SKM-1 (cell line): ENCODE measurements around the gene TULP4.
"Not testable (repeated sequence)": the region's sequence is repeated elsewhere in the genome, so short reads cannot be mapped to it uniquely, and the experiment has no call there.

ENCODE experiments used
- DNase-seq: peaks from one replicate; lab custom pipeline; 2025; ENCODE audit not compliant: unreplicated experiment; lab: John Stamatoyannopoulos, UW

Gene TULP4

DNA sequence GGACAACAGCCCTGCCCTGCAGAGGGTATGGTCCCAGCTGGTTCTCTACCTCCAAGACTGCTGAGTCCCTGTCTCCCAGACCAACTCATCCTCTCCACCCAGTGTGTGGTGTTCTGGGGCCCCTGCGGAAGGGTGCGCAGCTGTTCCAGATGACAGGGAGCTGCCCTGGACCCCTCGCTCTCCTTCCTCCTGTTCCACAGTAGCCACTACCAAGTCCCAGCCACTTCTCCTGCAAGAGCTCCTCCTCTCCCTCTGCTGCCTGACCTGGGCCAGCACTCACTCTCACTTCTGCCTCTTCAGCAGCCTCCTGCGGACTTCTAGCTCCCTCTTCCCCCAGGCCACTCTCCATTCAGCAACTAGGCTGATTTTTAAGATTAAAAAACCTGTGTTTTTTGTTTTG, 207.5 kb downstream of the TULP4 start:
- DNase-seq, result no peak

DNA sequence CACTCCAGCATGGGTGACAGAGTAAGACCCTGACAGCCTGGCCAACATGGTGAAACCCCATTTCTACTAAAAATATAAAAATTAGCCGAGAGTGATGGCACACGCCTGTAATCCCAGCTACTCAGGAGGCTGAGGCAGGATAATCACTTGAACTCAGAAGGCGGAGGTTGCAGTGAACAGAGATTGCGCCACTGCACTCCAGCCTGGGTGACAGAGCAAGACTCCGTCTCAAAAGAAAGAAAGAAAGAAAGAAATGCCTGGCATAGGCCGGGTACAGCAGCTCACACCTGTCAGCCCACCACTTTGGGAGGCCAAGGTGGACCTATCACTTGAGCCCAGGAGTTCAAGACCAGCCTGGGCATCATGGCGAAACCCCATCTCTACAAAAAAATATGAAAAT, 208.7 kb downstream of the TULP4 start:
- not testable (repeated sequence) for DNase-seq

DNA sequence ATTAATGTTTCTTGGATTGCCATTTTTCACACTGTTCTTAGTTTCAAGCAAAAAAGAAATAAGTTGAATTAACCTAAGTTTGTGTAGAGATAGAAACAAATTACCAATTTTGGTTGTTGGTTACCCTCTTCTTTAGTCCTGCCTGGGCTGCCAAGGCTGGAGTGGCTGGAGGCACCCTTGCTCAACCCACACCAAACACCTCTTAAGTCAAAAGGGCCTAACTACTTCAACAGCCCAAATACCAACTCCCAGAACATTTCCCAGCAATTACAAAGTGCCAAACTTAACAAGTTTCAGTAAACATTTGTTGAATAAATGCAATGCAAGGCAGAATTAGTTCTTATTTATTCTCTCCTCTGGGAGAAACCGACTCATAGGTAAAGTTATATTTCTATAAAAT, 209.5 kb downstream of the TULP4 start:
- no peak for DNase-seq

DNA sequence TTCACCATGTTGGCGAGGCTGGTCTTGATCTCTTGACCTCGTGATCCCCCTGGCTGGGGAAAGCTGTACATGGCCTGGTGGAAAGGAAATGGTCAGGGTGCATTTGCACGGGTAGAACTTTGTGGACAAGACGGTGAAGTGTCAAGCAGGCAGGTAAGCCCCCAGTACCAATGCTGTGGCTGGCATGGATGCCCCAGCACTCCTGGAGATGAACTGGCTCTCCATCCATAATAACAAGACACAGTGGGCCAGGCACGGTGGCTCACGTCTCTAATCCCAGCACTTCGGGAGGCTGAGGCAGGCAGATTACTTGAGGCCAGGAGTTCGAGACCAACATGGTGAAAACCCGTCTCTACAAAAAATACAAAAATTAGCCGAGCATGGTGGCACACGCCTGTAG, 210.4 kb downstream of the TULP4 start:
- no peak for DNase-seq

DNA sequence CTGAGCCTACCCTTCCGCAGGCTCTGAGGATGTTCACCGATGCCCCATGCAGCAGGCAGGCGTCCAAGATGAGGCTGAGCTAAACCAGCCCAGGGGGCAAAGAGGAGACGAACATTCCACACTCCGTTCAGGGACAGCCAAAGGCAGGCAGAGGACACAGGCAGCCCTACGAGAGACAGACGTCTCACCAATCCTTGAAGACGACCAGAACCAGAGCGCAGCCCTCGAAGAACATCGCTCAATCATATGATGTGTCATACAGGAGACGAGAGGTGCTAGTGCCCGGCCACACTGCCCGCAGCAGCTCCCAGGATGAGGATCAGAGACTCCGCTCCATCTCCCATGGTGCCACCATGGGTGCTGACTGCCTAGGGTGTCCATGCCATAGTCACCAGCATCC, 212.0 kb downstream of the TULP4 start:
- no peak for DNase-seq

DNA sequence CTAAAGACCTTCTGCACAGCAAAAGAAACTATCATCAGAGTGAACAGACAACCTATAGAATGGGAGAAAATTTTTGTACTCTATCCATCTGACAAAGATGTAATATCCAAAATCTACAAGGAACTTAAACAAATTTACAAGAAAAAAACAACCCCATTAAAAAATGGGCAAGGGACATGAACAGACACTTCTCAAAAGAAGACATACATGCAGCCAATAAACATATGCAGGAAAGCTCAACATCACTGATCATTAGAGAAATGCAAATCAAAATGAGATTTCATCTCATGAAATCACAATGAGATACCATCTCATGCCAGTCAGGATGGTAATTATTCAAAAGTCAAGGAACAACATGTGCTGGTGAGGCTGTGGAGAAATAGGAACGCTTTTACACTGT, 215.6 kb downstream of the TULP4 start:
- not testable (repeated sequence) for DNase-seq

DNA sequence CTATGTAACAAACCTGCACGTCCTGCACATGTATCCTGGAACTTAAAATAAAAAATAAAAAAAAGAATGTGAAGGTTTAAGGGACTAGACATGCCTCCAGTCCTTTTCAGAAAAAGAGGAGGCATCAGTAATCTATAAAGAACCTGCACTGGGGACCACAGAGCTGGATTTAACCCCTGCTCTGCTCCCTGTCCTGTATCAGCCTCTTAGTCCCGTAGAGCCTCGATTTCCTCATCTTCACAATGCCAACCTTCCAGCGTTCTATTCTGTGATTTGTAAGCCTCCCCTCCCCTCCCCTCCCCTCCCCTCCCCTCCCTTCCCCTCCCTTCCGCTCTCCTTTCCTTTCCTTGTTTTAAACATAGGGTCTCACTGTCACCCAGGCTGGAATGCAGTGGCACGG, 216.6 kb downstream of the TULP4 start:
- no peak for DNase-seq

DNA sequence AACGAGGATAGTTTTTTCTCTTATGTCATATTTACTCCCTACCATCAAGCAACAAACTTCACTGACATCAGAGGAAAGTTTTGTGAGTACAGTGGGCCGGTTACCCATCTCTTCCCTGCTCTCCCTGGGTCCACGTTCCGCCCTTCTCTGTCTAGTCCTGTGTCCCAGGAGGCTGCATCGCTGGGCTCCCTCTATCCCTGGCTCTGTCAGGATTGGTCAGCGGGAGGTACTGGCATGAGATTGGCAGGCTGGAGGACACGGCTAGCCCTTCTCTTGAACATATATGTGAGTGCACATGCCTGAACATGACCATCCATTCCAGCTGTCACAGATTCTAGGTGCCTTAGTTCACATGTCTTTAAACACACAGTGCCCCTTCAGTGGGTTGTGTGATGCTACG, 217.4 kb downstream of the TULP4 start:
- DNase-seq, result no peak

DNA sequence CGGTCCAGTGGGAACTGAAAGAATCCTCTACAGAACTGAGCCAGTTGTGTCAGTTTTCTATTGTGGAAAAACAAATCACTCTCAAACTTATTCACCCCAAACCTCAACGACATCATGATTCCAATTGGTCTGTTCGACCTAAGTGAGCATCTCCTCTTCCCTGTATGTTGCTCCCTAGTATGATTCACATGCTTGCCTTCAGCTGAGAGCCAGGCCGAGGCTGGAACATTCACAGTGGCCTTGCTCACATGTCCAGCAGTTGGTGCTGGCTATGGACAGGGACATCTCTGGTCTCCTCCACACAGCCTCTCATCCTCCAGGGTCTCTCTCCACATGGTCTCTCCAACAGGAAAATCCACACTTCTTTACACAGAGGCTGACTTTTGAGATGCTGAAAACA, 219.3 kb downstream of the TULP4 start:
- DNase-seq, result no peak

DNA sequence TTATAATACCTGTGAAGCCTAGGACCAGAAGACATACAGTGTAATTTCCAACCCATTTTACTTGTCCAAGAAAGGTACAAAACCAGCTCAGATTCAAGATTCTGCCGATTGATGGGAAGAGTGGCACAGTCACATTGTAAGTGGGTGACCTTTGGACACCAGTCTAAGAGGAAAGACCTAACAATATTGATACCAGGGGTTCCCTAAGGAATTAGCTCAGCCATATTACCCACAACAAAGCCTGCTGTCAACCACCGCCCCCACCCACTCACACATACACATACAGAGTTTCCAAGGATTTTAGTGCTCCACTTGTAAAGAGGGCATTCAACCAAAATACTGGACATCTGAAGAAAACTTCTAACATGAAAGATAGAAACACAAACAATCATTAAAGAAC, 219.7 kb downstream of the TULP4 start:
- DNase-seq, result no peak

DNA sequence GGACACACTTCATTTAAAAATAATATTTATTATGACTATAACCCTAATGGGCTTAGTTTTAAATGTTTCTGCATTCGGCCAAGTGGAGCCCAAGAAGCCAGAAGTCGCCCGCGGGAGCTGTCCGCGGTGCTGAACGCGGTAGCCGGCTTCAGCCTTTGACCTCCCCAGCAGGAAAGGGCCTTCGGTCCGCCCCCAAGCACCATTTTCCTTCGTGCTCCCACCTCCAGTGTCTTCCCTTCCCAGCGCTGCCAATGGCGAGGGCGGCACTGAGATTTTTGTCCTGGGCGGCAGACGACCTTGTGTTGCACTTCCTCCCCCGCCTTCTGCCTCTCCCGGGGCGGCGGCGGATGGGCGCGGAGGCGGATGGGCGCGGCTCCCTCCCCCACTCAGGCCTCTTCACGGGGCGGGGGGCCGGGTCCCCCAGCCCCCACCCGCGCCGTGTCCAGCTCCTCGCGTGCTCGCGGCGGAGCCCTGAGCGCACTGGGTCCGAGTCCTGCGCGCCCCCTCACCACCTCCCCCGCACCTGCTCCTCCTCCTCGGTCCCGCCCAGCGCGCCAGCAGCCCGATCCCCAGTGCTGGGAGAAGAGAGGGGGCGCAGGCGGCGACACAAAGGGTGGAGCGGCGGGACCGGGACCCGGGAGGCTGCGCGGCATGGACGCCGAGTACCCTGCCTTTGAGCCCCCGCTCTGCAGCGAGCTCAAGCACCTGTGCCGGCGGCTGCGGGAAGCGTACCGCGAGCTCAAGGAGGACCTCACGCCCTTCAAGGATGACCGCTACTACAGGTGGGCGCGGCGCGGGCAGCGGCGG, 224.0 kb downstream of the TULP4 start:
- DNase-seq, result no peak

DNA sequence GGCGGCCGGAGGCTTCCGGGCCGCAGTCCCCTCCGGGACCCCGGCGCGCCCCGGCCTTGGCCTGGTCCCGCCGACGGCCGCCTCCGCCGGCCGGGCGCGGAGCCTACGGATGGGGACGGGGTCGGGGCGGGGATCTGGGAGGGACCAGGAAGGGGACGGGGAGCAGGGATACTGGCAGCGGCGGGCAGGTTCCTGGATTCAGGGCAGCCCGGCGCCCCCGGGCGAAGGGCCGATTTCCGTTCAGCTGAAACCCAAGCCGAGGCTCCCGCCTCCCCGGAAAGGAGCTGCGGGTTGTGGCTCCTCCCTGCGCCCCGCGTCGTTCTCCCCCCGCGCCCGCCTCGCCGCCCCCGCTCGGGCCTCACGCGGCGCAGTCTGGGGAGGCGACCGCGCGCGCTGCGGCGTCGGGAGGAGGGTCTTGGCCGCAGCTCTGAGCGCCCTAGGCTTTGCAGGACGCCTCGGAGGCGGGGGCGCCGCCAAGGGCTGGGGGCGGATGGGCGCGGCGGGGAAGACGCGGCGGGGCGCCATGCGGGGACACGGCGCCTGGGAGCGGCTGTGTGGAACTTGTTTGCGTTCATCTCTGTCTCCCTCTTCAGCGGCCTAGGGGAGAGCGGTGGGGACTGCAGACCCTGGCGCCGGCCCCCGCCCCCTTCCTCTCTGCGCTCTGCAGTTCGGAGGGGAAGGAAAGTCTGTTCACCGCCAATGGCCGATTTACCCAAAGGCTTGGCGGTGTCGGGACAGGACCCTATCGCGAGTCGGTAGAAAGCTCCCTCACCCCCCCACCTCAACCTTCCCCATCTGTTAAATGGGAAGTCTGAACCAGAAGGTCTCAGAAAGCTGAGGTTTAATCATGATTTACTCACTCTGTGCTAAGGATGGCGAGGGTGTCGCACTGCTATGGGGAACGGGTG, 224.9 kb downstream of the TULP4 start:
- no peak for DNase-seq

DNA sequence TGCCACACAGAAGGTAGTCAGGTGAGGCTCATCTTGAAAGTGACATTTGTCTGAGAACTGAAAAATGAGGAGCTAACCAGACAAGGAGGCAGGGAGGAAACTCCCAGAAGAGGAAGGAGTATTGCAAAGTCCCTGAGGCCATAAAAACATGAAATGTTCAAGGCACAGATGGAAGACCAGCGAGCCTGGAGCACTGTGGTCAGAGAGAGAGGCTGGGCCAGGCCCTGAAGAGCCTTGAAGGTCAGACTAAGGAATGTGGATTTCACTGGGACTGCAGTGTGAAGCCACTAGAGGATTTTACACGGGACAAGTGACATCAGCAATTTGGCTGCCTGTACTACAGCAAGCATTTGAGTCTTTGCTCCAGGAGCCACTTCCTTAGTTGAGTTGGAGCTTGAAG, 226.5 kb downstream of the TULP4 start:
- DNase-seq, result no peak

DNA sequence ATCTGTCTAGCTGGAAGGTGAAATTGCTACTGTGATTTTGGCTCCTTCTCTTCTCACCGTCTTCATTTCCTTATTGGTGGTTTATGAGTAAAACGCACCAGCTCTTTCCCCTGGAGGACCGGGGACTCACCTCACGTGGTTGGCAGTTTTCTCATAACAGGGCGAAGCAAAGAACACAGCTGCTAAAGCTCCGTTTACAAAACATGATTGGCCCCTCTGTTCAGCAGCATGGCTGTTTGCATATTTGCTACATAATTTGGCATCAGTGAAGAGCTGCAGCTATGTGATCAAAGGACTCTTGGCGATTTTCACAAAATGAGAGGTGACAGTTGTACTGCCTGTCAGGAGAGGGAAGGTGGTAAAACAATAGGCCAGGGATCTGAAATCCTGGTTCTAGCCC, 227.1 kb downstream of the TULP4 start:
- DNase-seq, result no peak

DNA sequence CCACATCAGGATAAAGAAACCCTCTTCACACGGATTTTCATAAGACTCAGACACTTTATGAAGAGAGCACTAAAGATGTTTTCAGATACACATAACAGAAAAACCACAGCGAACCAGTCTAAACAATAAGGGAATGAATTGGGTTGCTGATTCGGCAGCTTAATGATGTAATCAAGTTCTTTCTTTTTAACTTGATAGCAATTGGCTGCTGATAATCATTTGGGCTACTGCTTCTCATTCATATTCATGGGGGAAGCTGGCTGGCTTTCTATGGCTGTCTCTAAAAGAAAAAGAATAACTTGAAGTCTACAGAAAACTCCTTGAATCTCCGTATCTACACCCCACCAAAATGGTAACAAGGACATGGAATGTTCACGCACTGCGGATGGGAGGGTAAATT, 227.6 kb downstream of the TULP4 start:
- no peak for DNase-seq

DNA sequence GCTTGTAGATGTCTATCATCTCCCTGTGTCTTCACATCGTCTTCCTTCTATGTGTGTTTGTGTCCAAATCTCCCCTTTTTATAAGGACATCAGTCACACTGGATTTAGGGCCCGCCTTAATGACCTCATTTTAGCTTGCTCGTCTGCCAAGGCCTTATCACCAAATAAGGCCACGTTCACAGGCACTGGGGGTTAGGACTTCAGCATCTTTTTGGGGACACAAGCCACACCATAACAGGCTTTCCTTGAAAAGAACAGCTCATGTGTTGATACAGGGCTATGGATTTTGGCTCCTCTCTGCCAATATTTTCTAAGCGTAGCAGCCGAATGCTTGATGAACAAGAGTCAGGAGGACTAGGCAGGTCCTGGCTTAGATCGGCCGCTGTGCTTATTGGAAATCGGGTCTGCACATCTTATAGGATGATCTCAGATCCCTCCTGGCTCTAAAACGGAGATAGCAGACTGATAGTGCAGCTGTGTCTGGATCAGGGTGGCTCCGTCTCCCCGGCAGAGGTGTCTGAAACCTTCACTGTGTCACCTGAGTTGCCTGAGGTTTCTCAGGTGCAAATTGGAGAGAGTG, 231.4 kb downstream of the TULP4 start:
- no peak for DNase-seq

DNA sequence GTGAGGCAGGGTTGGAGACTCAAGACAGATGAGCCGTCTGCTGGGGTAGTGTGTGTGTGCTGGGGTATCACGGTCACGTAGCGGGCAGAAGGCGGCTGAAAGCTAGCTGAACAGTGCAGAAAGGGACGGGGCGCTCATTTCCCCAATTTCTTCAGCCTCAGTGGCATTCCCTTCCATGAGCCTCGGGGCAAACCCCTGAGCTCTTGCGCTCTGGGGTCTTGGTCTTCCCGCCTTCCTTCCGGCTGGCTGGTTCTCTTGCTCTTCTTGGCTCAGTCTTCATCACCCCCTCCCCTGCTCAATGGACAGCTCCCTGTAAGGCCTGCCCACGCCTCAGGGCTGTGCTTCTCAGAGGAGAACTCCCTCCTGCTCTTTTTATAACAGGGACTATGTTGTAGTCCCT, 232.2 kb downstream of the TULP4 start:
- no peak for DNase-seq

DNA sequence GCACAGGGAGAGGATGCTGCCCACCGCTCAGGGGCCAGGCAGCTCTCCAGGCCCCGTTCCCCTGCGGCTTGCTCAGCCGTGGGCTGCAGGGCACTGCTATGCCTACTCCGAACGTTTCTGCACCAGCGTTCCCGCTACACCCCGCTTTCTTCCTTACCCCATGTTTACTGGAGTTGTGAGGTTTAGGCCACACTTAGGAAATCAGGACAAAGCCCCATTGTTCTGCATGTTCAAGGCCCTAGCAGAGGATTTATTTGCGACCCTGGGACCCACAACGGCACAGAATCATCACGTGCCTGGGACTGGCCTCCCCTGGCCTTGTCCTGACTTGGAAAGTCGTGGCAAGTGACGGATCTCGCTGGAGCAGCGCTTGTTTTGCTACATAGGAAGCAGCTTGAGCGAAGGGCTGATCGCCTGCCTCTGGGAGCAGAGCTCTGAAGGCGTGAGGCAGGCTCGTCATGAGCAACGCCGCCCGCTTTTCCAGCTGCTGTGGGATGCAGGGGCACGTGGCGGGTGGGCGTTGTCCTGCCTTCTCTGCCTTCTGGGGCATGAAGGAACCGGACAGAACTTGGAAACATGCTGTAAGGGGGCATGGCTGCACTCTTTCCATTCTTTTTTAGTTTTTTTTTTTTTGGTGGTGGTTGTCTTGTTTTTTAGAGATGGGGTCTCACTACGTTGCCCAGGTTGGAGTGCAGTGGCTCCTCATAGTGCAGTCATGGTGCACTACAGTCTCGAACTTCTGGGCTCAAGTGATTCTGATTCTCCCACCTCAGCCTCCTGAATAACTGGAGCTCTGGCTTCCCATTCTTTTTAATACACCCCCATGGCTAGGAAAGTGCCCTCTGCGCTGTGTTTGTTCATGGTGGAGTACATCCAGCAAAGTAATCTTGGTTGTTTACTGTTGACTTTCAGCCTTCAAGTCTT, 233.0 kb downstream of the TULP4 start:
- DNase-seq, result no peak

DNA sequence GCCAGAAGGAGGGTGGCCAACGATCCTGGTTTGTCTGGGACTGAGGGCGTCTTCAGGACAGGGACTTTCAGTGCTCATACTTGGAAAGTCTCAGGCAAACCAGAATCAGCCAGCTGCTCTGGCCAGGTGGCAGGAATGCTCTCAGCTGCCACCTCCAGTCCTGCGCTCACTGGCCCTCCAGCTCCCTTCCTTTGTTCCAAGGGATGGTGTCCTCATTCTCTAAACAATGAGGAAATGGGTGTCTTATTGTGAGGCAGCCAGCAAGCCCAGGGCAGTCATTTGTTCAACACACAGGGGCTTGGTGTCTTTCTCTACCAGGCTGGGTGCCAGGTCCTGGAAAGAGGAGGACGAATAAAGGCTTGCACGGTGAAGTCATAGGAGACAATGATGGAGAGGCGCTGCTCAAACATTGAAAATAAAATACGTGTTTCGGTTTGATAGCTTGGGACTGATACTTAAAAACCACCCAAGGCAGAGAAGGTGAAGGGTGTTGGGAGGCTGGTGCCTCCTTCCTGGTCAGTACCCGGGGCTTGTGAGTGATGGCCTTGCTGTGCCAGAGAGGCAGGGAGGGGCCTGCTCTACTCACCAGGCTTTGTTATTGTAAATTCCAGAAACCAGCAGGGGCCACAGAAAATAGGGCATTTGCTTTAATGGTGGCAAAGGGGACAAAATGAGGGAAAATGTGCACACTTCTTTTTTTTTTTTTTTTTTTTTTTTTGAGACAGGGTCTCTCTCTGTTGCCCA, 236.3 kb downstream of the TULP4 start:
- no peak for DNase-seq
